Muscle layer of colon (tissue), 2 donors: ENCODE results near the gene PNCK.

Source experiments
- H3K27ac ChIP-seq: one replicate; pipeline ENCODE4 v1.7.0; 2013; ENCODE audit warnings: low read depth, mild to moderate bottlenecking, low read length, moderate library complexity
- H3K27me3 ChIP-seq, 2 donors: one replicate each; pipeline ENCODE4 v1.7.0; 2013; ENCODE audit warnings: low read length in 2 of 2, mild to moderate bottlenecking in 2 of 2; ENCODE audit not compliant: insufficient read depth in 2 of 2, control insufficient read depth in 1 of 2
- H3K36me3 ChIP-seq: one replicate; pipeline ENCODE4 v1.7.0; 2013; ENCODE audit warnings: mild to moderate bottlenecking, low read length; ENCODE audit not compliant: insufficient read depth
- H3K4me1 ChIP-seq: one replicate; pipeline ENCODE4 v1.7.0; 2013; ENCODE audit warnings: mild to moderate bottlenecking, low read length; ENCODE audit not compliant: insufficient read depth
- H3K4me3 ChIP-seq, 2 donors: one replicate each; pipeline ENCODE4 v1.7.0; 2013; ENCODE audit warnings: low read length in 2 of 2, low read depth in 1 of 2, mild to moderate bottlenecking in 1 of 2, moderate library complexity in 1 of 2
- H3K9ac ChIP-seq: one replicate; pipeline ENCODE4 v1.7.0; 2013; ENCODE audit warnings: low read length
- H3K9me3 ChIP-seq: one replicate; pipeline ENCODE4 v1.7.0; 2013; ENCODE audit warnings: mild to moderate bottlenecking, low read length
- donor health status: abdominal sarcoma.
- donor health status: Adenocarcinoma of cecum.

The PNCK gene

DNA sequence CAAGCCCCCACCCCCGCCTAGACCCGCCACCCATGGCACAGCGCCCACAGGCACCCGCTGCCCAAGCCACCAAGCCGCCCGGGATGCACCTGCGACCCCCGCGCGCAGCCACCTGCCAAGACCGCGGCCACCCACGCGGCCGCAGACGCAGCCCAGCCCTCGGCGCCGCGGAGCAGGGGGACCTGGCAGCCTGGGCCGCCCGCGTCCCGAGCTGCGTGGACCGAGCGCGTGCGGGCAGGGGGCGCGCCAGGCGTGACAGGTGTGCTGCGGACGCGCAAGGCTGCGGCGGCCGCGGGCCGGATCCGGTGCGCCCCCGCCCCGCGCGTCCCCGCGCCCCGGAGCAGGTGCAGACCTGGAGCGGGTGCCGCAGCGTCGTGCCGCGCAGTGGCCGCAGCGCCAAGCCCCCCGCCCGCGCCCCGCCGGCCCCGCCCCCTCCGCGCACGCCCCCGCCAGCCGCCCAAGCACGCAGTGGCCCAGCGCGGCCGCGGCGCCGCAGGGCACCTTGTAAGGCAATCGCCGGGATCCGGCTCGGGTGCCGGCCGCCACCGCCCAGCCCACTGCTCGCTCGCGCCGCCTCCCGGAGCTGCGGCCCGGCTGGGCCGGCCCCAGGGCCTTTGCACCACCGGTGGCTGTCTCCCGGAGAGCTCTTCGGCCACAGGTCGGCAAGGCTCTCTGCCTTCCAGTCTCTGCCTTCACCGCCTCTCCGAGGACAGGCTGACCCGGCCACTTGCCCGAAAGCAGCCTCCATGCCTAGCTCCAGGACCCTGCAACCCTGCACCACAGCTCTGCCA is at the start of gene PNCK:
TSS of gene PNCK (minus strand) at position 386 of the 791 bp plus-strand sequence. CDS start 737 bp downstream, outside the sequence.
- peak within 1 kb of the TSS in 1 of 2 donors; percentile 47 for H3K4me3 ChIP-seq
- no peaks in the 10 kb centered on the region for H3K4me1 ChIP-seq
- H3K9ac ChIP-seq: no peak within 1 kb of the TSS
- H3K27me3 ChIP-seq: peaks cover 5 to 14% of the 10 kb centered on the region in 2 donors
- H3K27ac ChIP-seq: peak within 1 kb of the TSS; percentile 39
- H3K9me3 ChIP-seq: no peaks in the 10 kb centered on the region
- no peaks in the 10 kb centered on the region for H3K36me3 ChIP-seq

- peaks cover 0 to 3% of the 10 kb centered on the region in 2 donors for H3K27me3 ChIP-seq
- H3K4me3 ChIP-seq: peak overlapping the region; percentile 58 to 80
- no peaks in the 10 kb centered on the region for H3K9me3 ChIP-seq
- peak overlapping the region; percentile 72 for H3K27ac ChIP-seq
- H3K4me1 ChIP-seq: peaks cover 19% of the 10 kb centered on the region
- H3K9ac ChIP-seq: peak overlapping the region; percentile 49
- H3K36me3 ChIP-seq: peaks cover 24% of the 10 kb centered on the region
Measured at GRCh38 chrX:153722704-153723350, 49.2 kb upstream of the PNCK start.

- Histone ChIP-seq H3K4me3 (no peak overlapping the region), H3K36me3 (peaks cover 34% of the 10 kb centered on the region), H3K4me1 (peaks cover 8% of the 10 kb centered on the region), H3K9ac (no peak overlapping the region), H3K27me3 (peaks cover 0 to 3% of the 10 kb centered on the region in 2 donors), H3K27ac (no peak overlapping the region), H3K9me3 (no peaks in the 10 kb centered on the region)
Measured at GRCh38 chrX:153719701-153720100, 46.1 kb upstream of the PNCK start.

DNA sequence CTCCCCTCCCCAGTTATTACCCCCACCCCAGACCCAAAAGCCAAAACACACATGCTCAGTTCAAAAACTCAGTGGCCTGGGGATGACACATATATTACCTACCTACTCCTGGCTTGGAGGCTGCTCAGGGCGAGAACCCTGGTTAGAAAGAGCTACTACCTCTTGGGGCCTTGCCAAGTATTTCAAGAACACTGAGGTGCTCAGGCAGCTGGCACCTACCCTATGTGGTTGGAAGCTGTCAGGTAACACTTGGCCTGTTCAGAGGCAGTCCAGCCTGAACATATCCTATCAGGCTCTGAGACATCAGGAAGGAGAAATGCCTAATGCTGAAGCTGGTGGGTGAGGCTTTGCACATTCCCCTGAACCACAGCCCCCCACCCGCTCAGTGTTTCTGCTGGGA is 45.6 kb upstream of the PNCK start:
- no peaks in the 10 kb centered on the region for H3K9me3 ChIP-seq
- no peak overlapping the region for H3K4me3 ChIP-seq
- no peak overlapping the region for H3K9ac ChIP-seq
- peaks cover 34% of the 10 kb centered on the region for H3K36me3 ChIP-seq
- peaks cover 8% of the 10 kb centered on the region for H3K4me1 ChIP-seq
- peaks cover 0 to 3% of the 10 kb centered on the region in 2 donors for H3K27me3 ChIP-seq
- H3K27ac ChIP-seq: no peak overlapping the region

DNA sequence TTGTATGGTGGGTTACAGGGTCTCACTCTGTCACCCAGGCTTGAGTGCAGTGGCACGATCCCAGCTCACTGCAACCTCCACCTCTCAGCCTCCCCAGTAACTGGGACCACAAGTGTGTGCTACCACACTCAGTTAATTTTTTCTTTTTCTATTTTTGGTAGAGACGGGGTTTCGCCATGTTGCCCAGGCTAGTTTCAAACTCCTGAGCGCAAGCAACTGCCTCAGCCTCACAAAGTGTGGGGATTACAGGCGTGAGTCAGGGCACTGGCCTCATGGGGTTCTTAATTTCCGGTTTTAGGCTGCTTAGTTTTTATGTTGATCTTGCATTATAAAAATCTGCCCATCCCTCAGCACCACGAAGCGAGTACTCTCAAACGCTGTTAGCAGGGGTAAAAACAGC is 43.8 kb upstream of the PNCK start:
- no peak overlapping the region for H3K9ac ChIP-seq
- H3K27ac ChIP-seq: no peak overlapping the region
- H3K4me3 ChIP-seq: no peak overlapping the region
- no peaks in the 10 kb centered on the region for H3K9me3 ChIP-seq
- H3K27me3 ChIP-seq: peaks cover 0 to 3% of the 10 kb centered on the region in 2 donors
- peaks cover 34% of the 10 kb centered on the region for H3K36me3 ChIP-seq
- peaks cover 3% of the 10 kb centered on the region for H3K4me1 ChIP-seq

- H3K4me3 ChIP-seq: no peak overlapping the region
- no peak overlapping the region for H3K27ac ChIP-seq
- H3K36me3 ChIP-seq: peaks cover 10% of the 10 kb centered on the region
- H3K4me1 ChIP-seq: no peaks in the 10 kb centered on the region
- H3K9me3 ChIP-seq: no peaks in the 10 kb centered on the region
- peaks cover 0 to 6% of the 10 kb centered on the region in 2 donors for H3K27me3 ChIP-seq
- no peak overlapping the region for H3K9ac ChIP-seq
Measured at GRCh38 chrX:153714256-153714655, 40.6 kb upstream of the PNCK start.

DNA sequence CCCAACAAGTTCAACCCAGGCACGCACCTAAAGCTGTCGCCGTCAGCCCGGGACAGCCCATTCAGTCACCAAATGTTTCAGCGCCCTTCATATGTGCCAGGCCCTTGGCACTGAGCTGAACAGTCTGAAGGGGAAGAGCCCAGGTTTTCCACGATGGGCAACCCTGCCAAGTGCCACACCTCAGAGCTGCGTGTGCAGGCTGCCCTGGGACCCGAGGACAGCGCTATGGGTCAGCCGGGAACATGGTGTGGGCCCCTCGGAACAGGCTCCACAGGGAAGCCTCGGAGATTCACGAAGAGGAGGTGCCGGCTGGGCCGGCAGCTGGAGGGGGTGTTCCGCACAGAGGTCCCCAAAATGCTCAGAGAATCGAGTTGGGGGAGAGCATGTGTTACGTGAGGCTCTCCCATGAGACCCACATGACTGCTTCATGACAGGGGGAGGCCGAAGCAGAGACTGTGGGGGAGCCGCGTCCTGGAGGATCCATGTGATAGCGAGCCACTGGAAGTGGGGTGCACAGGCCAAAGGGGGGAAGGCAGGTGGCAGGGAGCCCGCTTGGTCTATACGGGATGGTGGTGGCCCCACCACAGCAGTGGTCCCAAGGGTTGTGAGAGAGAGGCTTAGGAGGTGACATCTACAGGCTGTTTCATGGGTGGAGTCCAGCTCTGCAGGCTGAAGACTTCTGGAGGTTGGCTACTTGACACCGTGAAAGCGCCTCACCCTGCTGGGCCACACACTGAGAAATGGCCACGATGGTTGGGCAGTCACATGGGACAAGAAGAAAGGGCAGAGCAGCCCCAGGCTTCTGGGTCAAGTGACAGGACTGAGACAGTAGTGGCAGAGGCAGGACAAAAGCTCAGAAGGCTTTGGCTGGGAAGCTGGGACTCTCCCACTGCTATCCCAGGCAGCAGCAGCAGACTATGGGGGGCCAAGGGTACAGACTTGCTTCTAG is 36.4 kb upstream of the PNCK start:
- no peak overlapping the region for H3K9ac ChIP-seq
- H3K4me1 ChIP-seq: peaks cover 10% of the 10 kb centered on the region
- no peak overlapping the region for H3K27ac ChIP-seq
- peaks cover 0 to 3% of the 10 kb centered on the region in 2 donors for H3K27me3 ChIP-seq
- H3K9me3 ChIP-seq: no peaks in the 10 kb centered on the region
- no peak overlapping the region for H3K4me3 ChIP-seq
- H3K36me3 ChIP-seq: peaks cover 3% of the 10 kb centered on the region

GRCh38 chrX:153708415-153708814 is 34.8 kb upstream of the PNCK start:
- Histone ChIP-seq H3K9ac (no peak overlapping the region), H3K27me3 (peaks cover 0 to 3% of the 10 kb centered on the region in 2 donors), H3K4me3 (no peak overlapping the region), H3K36me3 (no peaks in the 10 kb centered on the region), H3K9me3 (no peaks in the 10 kb centered on the region), H3K4me1 (peaks cover 10% of the 10 kb centered on the region), H3K27ac (no peak overlapping the region)

GRCh38 chrX:153707406-153707805 is 33.8 kb upstream of the PNCK start:
- no peak overlapping the region for H3K4me3 ChIP-seq
- H3K9ac ChIP-seq: no peak overlapping the region
- H3K36me3 ChIP-seq: no peaks in the 10 kb centered on the region
- H3K27me3 ChIP-seq: peaks cover 0 to 3% of the 10 kb centered on the region in 2 donors
- H3K4me1 ChIP-seq: peaks cover 10% of the 10 kb centered on the region
- no peak overlapping the region for H3K27ac ChIP-seq
- no peaks in the 10 kb centered on the region for H3K9me3 ChIP-seq

GRCh38 chrX:153706799-153707198 is 33.2 kb upstream of the PNCK start:
- H3K27me3 ChIP-seq: peaks cover 0 to 3% of the 10 kb centered on the region in 2 donors
- no peaks in the 10 kb centered on the region for H3K9me3 ChIP-seq
- H3K4me3 ChIP-seq: no peak overlapping the region
- no peaks in the 10 kb centered on the region for H3K36me3 ChIP-seq
- H3K4me1 ChIP-seq: peaks cover 10% of the 10 kb centered on the region
- no peak overlapping the region for H3K9ac ChIP-seq
- no peak overlapping the region for H3K27ac ChIP-seq
